Dedifferentiated amniotic fluid mesenchymal stem cell (primary cell): ENCODE measurements around the gene NUFIP1.
"Not testable (repeated sequence)": the region's sequence is repeated elsewhere in the genome, so short reads cannot be mapped to it uniquely, and the experiment has no call there.

Experiments used
- DNase-seq: peaks from one replicate; pipeline ENCODE4 v3.0.0-alpha.2; 2016; ENCODE audit errors: extremely low spot score

The NUFIP1 gene

GRCh38 chr13:44919104-44919804 lies 70.0 kb downstream of the NUFIP1 start:
- no peak for DNase-seq

GRCh38 chr13:44918326-44919103 lies 70.8 kb downstream of the NUFIP1 start:
- DNase-seq: peak; percentile 98

GRCh38 chr13:44917589-44918325 lies 71.5 kb downstream of the NUFIP1 start:
- DNase-seq: peak; percentile 97

- no peak for DNase-seq
Measured at GRCh38 chr13:44912278-44913016, 76.8 kb downstream of the NUFIP1 start.

GRCh38 chr13:44908712-44909111 lies 80.6 kb downstream of the NUFIP1 start:
- no peak for DNase-seq

GRCh38 chr13:44908266-44908665 lies 81.0 kb downstream of the NUFIP1 start:
- no peak for DNase-seq

- DNase-seq: peak; percentile 89
Measured at GRCh38 chr13:44906713-44907112, 82.6 kb downstream of the NUFIP1 start.

- DNase-seq: no peak
Measured at GRCh38 chr13:44906230-44906629, 83.0 kb downstream of the NUFIP1 start.

- no peak for DNase-seq
Measured at GRCh38 chr13:44905556-44905955, 83.7 kb downstream of the NUFIP1 start.

GRCh38 chr13:44904967-44905366 lies 84.3 kb downstream of the NUFIP1 start:
- peak; percentile 97 for DNase-seq

GRCh38 chr13:44903574-44903985 lies 85.7 kb downstream of the NUFIP1 start:
- DNase-seq: peak; percentile 72

- no peak for DNase-seq
Measured at GRCh38 chr13:44902738-44903137, 86.5 kb downstream of the NUFIP1 start.

GRCh38 chr13:44899967-44900366 lies 89.3 kb downstream of the NUFIP1 start:
- no peak for DNase-seq

- not testable (repeated sequence) for DNase-seq
Measured at GRCh38 chr13:44898308-44898707, 91.0 kb downstream of the NUFIP1 start.

- DNase-seq: no peak
Measured at GRCh38 chr13:44895953-44896335, 93.3 kb downstream of the NUFIP1 start.

GRCh38 chr13:44895264-44895952 lies 93.9 kb downstream of the NUFIP1 start:
- DNase-seq: no peak

- DNase-seq: no peak
Measured at GRCh38 chr13:44894001-44894770, 95.1 kb downstream of the NUFIP1 start.
